ENCODE results near the gene PALM. TPM values are rescaled to one million over a fixed set of nuclear protein-coding genes. Genes with fewer than 3 reads are reported as not detected.

The PALM gene
- polyA plus RNA-seq, 1 donor (not counting 4 experiments of a cell fraction or from before 2014, with no cell fraction given), result not detected

- Histone ChIP-seq H3K4me2 (ENCODE audit: control insufficient read depth, extremely low read depth, insufficient read depth, low read depth, low read length) (no peak overlapping the region), H3K9me3 (ENCODE audit: control insufficient read depth, low read depth, low read length) (peaks cover 4% of the 10 kb centered on the region), H3K27me3 (ENCODE audit: control insufficient read depth, extremely low read depth, insufficient read depth, low read length) (peaks cover 39% of the 10 kb centered on the region), H3K4me3 (ENCODE audit: control insufficient read depth in 2 of 3, extremely low read depth in 1 of 3, insufficient read depth in 2 of 3, low read depth in 1 of 3, low read length in 3 of 3) (no peak overlapping the region), H3K36me3 (ENCODE audit: control insufficient read depth in 2 of 2, extremely low read depth in 1 of 2, insufficient read depth in 2 of 2, low read length in 2 of 2) (no peaks in the 10 kb centered on the region), H2AFZ (ENCODE audit: control insufficient read depth, low read length) (no peak overlapping the region), H3K79me2 (ENCODE audit: control insufficient read depth, insufficient read depth, low read length) (no peaks in the 10 kb centered on the region), H3K27ac (ENCODE audit: control insufficient read depth, insufficient read depth, low read length) (no peak overlapping the region), H3K4me1 (ENCODE audit: control insufficient read depth, extremely low read depth, insufficient read depth, low read length) (no peaks in the 10 kb centered on the region), H3K9me1 (ENCODE audit: control insufficient read depth, extremely low read depth, insufficient read depth, low read length) (no peaks in the 10 kb centered on the region), H3K9ac (ENCODE audit: control insufficient read depth, extremely low read depth, insufficient read depth, low read length) (no peak overlapping the region), H4K20me1 (ENCODE audit: control insufficient read depth, extremely low read depth, insufficient read depth, low read length) (no peaks in the 10 kb centered on the region)
- TF ChIP-seq EZH2 (IDR thresholded peaks at IDR 0.05; ENCODE audit: low read length) (no peak), CTCF (optimal IDR thresholded peaks at IDR 0.05 in 1 of 3, IDR thresholded peaks at IDR 0.05 in 1 of 3, conservative IDR thresholded peaks at IDR 0.05 in 1 of 3; ENCODE audit: extremely low read depth in 1 of 3, insufficient read depth in 2 of 3, low read length in 3 of 3) (no peak)
- DNase-seq (ENCODE audit: low read depth, low spot score) (no peak), FAIRE-seq (no peak)
- dilution Hi-C loops (cut with MboI; ENCODE audit: extremely low pct_ligation_motif_present, low sequenced_read_pairs), result no loop called here
Measured at GRCh38 chr19:711254-711653, 2.5 kb downstream of the PALM start.

GRCh38 chr19:715347-715746, 6.6 kb downstream of the PALM start:
- Histone ChIP-seq H4K20me1 (ENCODE audit: control insufficient read depth, extremely low read depth, insufficient read depth, low read length) (no peaks in the 10 kb centered on the region), H3K79me2 (ENCODE audit: control insufficient read depth, insufficient read depth, low read length) (no peaks in the 10 kb centered on the region), H3K4me1 (ENCODE audit: control insufficient read depth, extremely low read depth, insufficient read depth, low read length) (no peaks in the 10 kb centered on the region), H3K4me2 (ENCODE audit: control insufficient read depth, extremely low read depth, insufficient read depth, low read depth, low read length) (no peak overlapping the region), H3K9me1 (ENCODE audit: control insufficient read depth, extremely low read depth, insufficient read depth, low read length) (no peaks in the 10 kb centered on the region), H3K9me3 (ENCODE audit: control insufficient read depth, low read depth, low read length) (peaks cover 2% of the 10 kb centered on the region), H3K27ac (ENCODE audit: control insufficient read depth, insufficient read depth, low read length) (no peak overlapping the region), H3K9ac (ENCODE audit: control insufficient read depth, extremely low read depth, insufficient read depth, low read length) (no peak overlapping the region), H3K4me3 (ENCODE audit: control insufficient read depth in 2 of 3, extremely low read depth in 1 of 3, insufficient read depth in 2 of 3, low read depth in 1 of 3, low read length in 3 of 3) (no peak overlapping the region), H3K27me3 (ENCODE audit: control insufficient read depth, extremely low read depth, insufficient read depth, low read length) (peaks cover 24% of the 10 kb centered on the region), H2AFZ (ENCODE audit: control insufficient read depth, low read length) (no peak overlapping the region), H3K36me3 (ENCODE audit: control insufficient read depth in 2 of 2, extremely low read depth in 1 of 2, insufficient read depth in 2 of 2, low read length in 2 of 2) (no peaks in the 10 kb centered on the region)
- FAIRE-seq, result no peak
- no peak for DNase-seq (ENCODE audit: low read depth, low spot score)
- dilution Hi-C loops (cut with MboI; ENCODE audit: extremely low pct_ligation_motif_present, low sequenced_read_pairs), result no loop called here
- no peak for TF ChIP-seq CTCF (optimal IDR thresholded peaks at IDR 0.05 in 1 of 3, IDR thresholded peaks at IDR 0.05 in 1 of 3, conservative IDR thresholded peaks at IDR 0.05 in 1 of 3; ENCODE audit: extremely low read depth in 1 of 3, insufficient read depth in 2 of 3, low read length in 3 of 3)
- no peak for TF ChIP-seq EZH2 (IDR thresholded peaks at IDR 0.05; ENCODE audit: low read length)
